Liver (tissue), 9 donors: ENCODE results near the gene TPD52L2. TPM values are rescaled to one million over a fixed set of nuclear protein-coding genes. Genes with fewer than 3 reads are reported as not detected.

ENCODE experiments used
- DNase-seq: peaks from one replicate; pipeline ENCODE4 v3.0.0-alpha.2; 2017; ENCODE audit warnings: low spot score
- H3K27ac ChIP-seq, 2 donors: one replicate each; pipeline ENCODE4 v1.7.0; 2013; ENCODE audit warnings: inconsistent platforms in 2 of 2, low read length in 2 of 2, control low read depth in 1 of 2, low read depth in 1 of 2, mild to moderate bottlenecking in 1 of 2
- H3K27me3 ChIP-seq, 4 donors: one replicate each; pipeline versions ENCODE4 v1.6.1 to v1.7.0; 2013; ENCODE audit warnings: low read length in 3 of 4, inconsistent platforms in 1 of 4, mild to moderate bottlenecking in 1 of 4, moderate library complexity in 1 of 4; ENCODE audit not compliant: control insufficient read depth in 4 of 4, insufficient read depth in 4 of 4
- H3K36me3 ChIP-seq, 4 donors: one replicate each; pipeline versions ENCODE4 v1.6.1 to v1.7.0; 2013; ENCODE audit warnings: low read length in 3 of 4, mild to moderate bottlenecking in 3 of 4, low read depth in 1 of 4, moderate library complexity in 1 of 4; ENCODE audit not compliant: control insufficient read depth in 4 of 4, insufficient read depth in 3 of 4
- H3K4me1 ChIP-seq, 4 donors: one replicate each; pipeline versions ENCODE4 v1.6.1 to v1.7.0; 2013; ENCODE audit warnings: low read length in 3 of 4, mild to moderate bottlenecking in 3 of 4, moderate library complexity in 1 of 4; ENCODE audit not compliant: control insufficient read depth in 4 of 4, insufficient read depth in 4 of 4
- H3K4me3 ChIP-seq, 3 donors: one replicate each; pipeline versions ENCODE4 v1.6.1 to v1.7.0; 2013; ENCODE audit warnings: low read length in 3 of 3, control low read depth in 1 of 3, low read depth in 1 of 3, mild to moderate bottlenecking in 1 of 3
- H3K9ac ChIP-seq, 2 donors: one replicate each; pipeline ENCODE4 v1.7.0; 2013; ENCODE audit warnings: low read length in 2 of 2, mild to moderate bottlenecking in 2 of 2, moderate library complexity in 2 of 2, control low read depth in 1 of 2, low read depth in 1 of 2
- H3K9me3 ChIP-seq, 4 donors: one replicate each; pipeline versions ENCODE4 v1.6.1 to v1.7.0; 2013; ENCODE audit warnings: low read length in 3 of 4; ENCODE audit not compliant: control insufficient read depth in 4 of 4
- ATF3 ChIP-seq: IDR thresholded peaks from 2 replicates; pipeline ENCODE4 v1.6.1; 2016; ENCODE audit warnings: antibody characterized with exemption
- CTCF ChIP-seq: fragments of 150-350 bp; IDR thresholded peaks from 2 replicates; pipeline ENCODE4 v1.5.1; 2017; ENCODE audit warnings: improper control_type of control experiment, low read depth, low read length; ENCODE audit not compliant: missing input control
- EGR1 ChIP-seq, 2 donors: IDR thresholded peaks; 2 replicates each; pipeline ENCODE4 v1.6.1; 2016 to 2018; ENCODE audit warnings: antibody characterized with exemption in 2 of 2, low read depth in 2 of 2
- FOXA1 ChIP-seq: IDR thresholded peaks from 2 replicates; pipeline ENCODE4 v1.6.1; 2016; ENCODE audit warnings: antibody characterized with exemption
- FOXA2 ChIP-seq: IDR thresholded peaks from 2 replicates; pipeline ENCODE4 v1.6.1; 2016; ENCODE audit warnings: antibody characterized with exemption
- GABPA ChIP-seq, 2 donors: IDR thresholded peaks in 1 of 2; conservative IDR thresholded peaks in 1 of 2; 2 replicates each; pipeline ENCODE4 v1.6.1; 2016; ENCODE audit warnings: antibody characterized with exemption in 2 of 2, mild to moderate bottlenecking in 1 of 2, moderate library complexity in 1 of 2
- HNF4A ChIP-seq, 2 donors: conservative IDR thresholded peaks; 2 replicates each; pipeline ENCODE4 v1.6.1; 2016; ENCODE audit warnings: antibody characterized with exemption in 2 of 2, mild to moderate bottlenecking in 2 of 2
- HNF4G ChIP-seq: IDR thresholded peaks from 2 replicates; pipeline ENCODE4 v1.6.1; 2016; ENCODE audit warnings: antibody characterized with exemption
- MAX ChIP-seq: IDR thresholded peaks from 2 replicates; pipeline ENCODE4 v1.6.1; 2016; ENCODE audit warnings: antibody characterized with exemption
- RAD21 ChIP-seq, 2 donors: IDR thresholded peaks; 2 replicates each; pipeline ENCODE4 v1.6.1; 2016; ENCODE audit warnings: antibody characterized with exemption in 2 of 2, mild to moderate bottlenecking in 2 of 2
- REST ChIP-seq: IDR thresholded peaks from 2 replicates; pipeline ENCODE4 v1.6.1; 2016; ENCODE audit warnings: antibody characterized with exemption, mild to moderate bottlenecking
- RXRA ChIP-seq, 2 donors: IDR thresholded peaks; 2 replicates each; pipeline ENCODE4 v1.6.1; 2017 to 2018; ENCODE audit warnings: antibody characterized with exemption in 2 of 2, mild to moderate bottlenecking in 1 of 2
- SP1 ChIP-seq: IDR thresholded peaks from 2 replicates; pipeline ENCODE4 v1.6.1; 2018; ENCODE audit warnings: antibody characterized with exemption, mild to moderate bottlenecking
- TAF1 ChIP-seq: conservative IDR thresholded peaks from 2 replicates; pipeline ENCODE4 v1.6.1; 2016; ENCODE audit warnings: antibody characterized with exemption, mild to moderate bottlenecking
- ZBTB33 ChIP-seq: IDR thresholded peaks from 2 replicates; pipeline ENCODE4 v1.6.1; 2016; ENCODE audit warnings: antibody characterized with exemption
- WGBS: extraction: QIAGEN DNeasy Blood & Tissue Kit; methylation state at CpG from one replicate; pipeline ENCODE4 v1.1.7; 2013; 5-methylcytosine and 5-hydroxymethylcytosine counted together
- polyA plus RNA-seq, 2 donors: library from polyadenylated mRNA; stranded (reverse) in 1 of 2; unstranded in 1 of 2; fragments of 200-250 nt in 1 of 2; fragments of >200 nt in 1 of 2; fragmentation: Nextera tagmentation in 1 of 2; extraction: Ambion mirVana in 1 of 2; gene quantifications; one replicate each; pipeline versions ENCODE4 v1.2.1 to v1.2.3, GENCODE V29; 2013 to 2015
- total RNA-seq, 2 donors: library from RNA; depleted of rRNA; stranded (reverse); fragments of >200 nt; gene quantifications; one replicate each; pipeline ENCODE4 v1.2.3, GENCODE V29; 2014
- donor health status: healthy.
- donor health status: healthy.
- donor health status: healthy.
- donor health status: healthy.
- donor health status: healthy.

Gene TPD52L2
- total and polyA plus RNA-seq, 4 donors = 12.3 to 33.0 (median 28.2) TPM

GRCh38 chr20:63843778-63844177, 21.3 kb upstream of the TPD52L2 start:
- H3K36me3 ChIP-seq = no peaks in the 10 kb centered on the region
- 60% methylated on average over 16 of the region's 16 CpGs for WGBS
- no peak overlapping the region for H3K27ac ChIP-seq
- no peak overlapping the region for H3K4me3 ChIP-seq
- no peak for DNase-seq
- H3K27me3 ChIP-seq = peaks cover 0 to 10% (median 1%) of the 10 kb centered on the region in 4 donors
- H3K9me3 ChIP-seq = no peaks in the 10 kb centered on the region
- TF ChIP-seq ZBTB33 (no peak), CTCF (no peak), EGR1 (IDR thresholded peaks at IDR 0.05; ENCODE audit: low read depth in 2 of 2) (no peak), RXRA (IDR thresholded peaks at IDR 0.05) (no peak), HNF4G (no peak), REST (no peak), SP1 (no peak), HNF4A (conservative IDR thresholded peaks at IDR 0.05) (no peak), FOXA1 (no peak), GABPA (IDR thresholded peaks at IDR 0.05 in 1 of 2, conservative IDR thresholded peaks at IDR 0.05 in 1 of 2) (no peak), RAD21 (IDR thresholded peaks at IDR 0.05) (no peak)
- no peak overlapping the region for H3K9ac ChIP-seq
- peaks cover 0 to 10% (median 5%) of the 10 kb centered on the region in 4 donors for H3K4me1 ChIP-seq

GRCh38 chr20:63844511-63844991, 20.5 kb upstream of the TPD52L2 start:
- H3K4me3 ChIP-seq = no peak overlapping the region
- no peaks in the 10 kb centered on the region for H3K9me3 ChIP-seq
- no peak overlapping the region for H3K9ac ChIP-seq
- DNase-seq = no peak
- WGBS = 73% methylated on average over 9 of the region's 9 CpGs
- peaks cover 0 to 10% (median 1%) of the 10 kb centered on the region in 4 donors for H3K27me3 ChIP-seq
- H3K27ac ChIP-seq = no peak overlapping the region
- H3K4me1 ChIP-seq = peaks cover 0 to 10% (median 5%) of the 10 kb centered on the region in 4 donors
- no peaks in the 10 kb centered on the region for H3K36me3 ChIP-seq
- TF ChIP-seq TAF1 (no peak), FOXA1 (no peak), SP1 (no peak), CTCF (no peak), FOXA2 (no peak), EGR1 (IDR thresholded peaks at IDR 0.05; ENCODE audit: low read depth in 2 of 2) (no peak), GABPA (IDR thresholded peaks at IDR 0.05 in 1 of 2, conservative IDR thresholded peaks at IDR 0.05 in 1 of 2) (no peak), HNF4G (no peak), RXRA (IDR thresholded peaks at IDR 0.05) (no peak), ZBTB33 (no peak), MAX (no peak), RAD21 (IDR thresholded peaks at IDR 0.05) (no peak), ATF3 (no peak)
